Ramos (cell line): ENCODE measurements around the gene CCNY.

ENCODE experiments used
- in situ Hi-C: fragments of 300-500 bp; cut with MboI; formaldehyde crosslinking; loops from one replicate; pipeline ENCODE4 v1.14.3; 2022; ENCODE audit warnings: low sequenced_read_pairs; ENCODE audit not compliant: unreplicated experiment

Gene CCNY

DNA sequence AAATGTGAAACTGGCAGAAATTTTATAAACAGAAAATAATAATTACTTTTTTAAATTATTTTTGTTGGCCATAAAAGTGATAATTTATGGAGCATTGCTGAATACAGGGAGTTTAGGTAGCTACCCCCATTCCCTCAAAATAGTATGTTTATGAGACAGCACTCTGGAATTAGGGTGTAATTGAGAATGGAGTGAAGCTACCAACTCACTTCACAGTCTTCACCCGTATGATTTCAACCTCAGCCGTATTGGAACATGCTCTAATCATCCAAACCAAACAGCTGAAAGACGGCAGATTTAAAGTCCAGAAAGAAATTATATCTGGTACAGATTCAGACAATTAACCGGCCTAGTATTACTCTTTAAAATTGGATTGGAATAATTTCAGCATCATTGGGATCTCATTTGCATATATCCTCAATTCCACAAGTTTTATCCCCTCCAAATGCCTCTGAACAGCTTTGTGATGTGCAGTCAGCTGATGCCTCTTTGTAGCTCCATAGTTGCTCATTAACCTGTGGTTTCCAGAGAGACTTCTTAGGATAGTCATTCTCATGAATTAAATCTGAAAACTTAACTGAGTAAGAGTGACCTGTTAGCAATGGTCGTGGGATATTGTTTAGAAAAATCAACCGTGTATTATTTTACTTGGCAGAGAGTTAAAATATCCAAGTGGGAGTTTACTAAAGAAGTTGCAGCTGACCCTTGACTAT lies 209.7 kb downstream of the CCNY start:
- in situ Hi-C loops = no loop called here

DNA sequence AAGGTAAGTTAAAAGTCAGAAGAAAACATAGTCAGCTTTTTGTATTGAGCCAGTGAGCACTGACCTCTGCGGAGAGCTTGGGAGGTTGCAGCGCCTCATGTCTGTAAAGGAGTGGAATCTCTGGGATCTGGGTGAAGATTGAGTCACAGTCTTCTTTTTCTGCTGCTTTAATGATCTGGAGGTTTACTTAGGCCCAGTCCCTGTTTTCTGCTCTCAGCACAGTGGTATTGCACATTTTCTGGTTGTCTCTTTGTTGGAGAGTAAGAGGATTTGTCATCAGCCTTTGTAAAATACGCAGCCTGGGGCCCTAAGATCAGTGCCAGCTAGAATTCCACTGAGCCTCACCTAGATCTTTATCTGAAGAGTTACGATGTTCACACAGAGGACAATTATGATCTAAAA lies 210.5 kb downstream of the CCNY start:
- in situ Hi-C loops = no loop called here

DNA sequence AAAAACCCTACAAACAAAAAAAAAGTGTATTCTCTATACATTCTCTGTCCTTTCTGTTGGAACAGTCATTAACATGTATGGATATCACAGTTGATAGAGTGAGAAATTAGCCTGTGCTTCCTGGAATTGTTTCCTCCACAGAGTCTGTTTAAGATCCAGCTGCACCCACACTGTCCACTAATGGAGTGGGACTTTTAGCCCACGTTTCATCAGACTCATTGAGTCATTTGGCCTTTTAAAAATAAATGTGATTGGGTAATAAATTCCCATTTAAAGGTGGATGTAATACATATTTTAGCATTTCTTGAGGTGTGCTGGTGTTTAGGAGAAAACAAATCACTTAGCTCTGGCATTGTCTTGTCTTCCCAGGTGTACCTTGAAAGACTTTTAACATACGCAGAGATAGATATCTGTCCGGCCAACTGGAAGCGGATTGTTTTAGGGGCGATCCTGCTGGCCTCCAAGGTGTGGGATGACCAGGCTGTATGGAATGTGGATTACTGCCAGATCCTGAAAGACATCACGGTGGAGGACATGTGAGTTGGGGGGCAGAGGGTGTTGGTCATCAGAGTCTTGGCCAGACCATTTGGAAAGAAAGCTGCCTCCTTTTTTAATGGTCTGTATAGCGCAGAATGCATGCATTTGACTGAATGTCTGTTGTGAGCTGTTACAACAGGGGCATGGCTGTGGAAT lies 216.5 kb downstream of the CCNY start:
- in situ Hi-C loops = no loop called here

DNA sequence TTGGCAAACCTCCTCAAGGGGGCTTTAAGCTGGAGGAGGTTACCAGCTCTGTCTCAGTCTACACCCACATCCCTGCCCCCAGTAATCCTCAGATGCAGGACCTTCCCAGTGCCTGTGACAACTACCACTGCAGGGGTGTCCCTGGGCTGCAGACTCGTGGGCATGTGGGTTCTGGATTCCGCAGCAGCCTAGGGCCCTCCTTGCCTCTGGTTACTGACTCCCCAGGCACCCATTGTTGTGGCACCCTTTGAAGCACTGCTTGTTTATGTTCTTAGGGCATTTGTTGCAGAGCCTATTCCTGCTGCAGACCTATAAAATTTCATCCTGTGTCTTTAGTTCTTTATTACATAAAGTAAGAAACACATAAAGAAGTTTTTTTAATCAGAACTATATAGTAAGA lies 217.7 kb downstream of the CCNY start:
- in situ Hi-C loops = no loop called here

DNA sequence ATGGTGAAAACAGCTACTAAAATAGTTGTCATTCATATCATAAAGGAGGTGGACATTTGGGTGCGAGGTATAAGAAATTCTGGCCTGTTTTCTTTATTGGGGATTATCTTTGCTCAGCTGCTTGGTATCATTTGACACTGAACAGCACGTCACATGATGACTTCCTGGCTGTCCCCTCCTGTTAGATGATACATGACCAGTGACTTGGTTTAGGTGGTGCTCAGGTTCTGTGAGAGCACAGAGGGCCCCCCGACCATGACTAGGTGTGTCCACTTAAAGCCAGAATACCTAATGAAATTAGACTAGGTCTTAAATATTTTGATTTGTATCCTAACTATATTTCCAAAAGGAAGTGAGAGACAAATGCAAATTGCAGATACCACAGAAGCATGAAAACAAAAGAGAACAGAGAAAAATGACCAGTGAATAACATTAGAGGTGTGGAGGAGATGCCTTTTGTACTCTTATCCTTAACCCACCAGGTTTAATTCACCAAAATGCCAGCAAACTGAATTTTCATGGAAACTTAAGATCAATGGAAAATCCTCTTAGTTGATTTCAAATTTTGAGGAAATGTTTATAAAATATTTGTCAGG lies 218.2 kb downstream of the CCNY start:
- in situ Hi-C loops = no loop called here

DNA sequence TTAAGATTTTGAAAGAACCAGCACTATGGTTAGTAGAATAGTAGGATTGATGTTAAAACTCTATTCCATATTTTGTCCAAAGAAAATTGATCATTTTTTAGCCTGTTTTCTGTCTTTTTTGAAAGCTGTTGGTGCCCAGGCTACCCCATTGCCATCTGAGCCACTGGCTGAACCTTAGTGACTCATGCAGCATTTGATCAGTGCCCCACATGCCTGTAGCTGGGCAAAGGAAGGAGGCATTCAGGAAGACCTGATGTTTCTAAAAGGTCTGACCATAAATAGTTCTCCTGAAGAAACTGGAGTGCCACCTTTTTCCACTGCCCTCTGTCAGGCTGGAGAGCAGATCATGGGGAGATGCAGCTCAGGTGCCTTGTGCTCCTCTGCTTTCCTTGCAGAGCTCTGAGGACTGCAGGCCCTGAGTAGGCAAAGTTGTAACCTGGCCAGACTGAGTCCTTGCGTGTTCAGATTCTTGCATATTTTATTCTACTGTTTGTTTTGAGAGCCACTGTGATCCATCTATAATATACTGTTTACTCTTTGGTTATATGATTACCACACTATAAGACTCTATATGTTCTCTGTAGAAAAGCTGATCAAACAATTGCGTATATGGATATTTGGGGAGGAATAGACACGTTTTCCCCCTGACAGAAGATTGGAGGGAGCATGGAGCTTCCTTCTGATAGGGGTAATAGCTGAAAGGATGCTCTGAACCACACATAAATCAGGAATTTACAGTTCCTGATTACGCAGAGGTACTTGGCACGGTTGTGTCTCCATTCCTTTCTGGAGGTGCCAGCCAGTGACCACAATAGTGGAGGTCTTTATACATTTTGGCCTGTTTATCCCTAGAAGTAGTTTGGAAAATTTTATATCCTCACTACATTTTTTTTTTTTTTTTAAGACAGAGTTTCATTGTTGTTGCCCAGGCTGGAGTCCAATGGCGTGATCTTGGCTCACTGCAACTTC lies 219.9 kb downstream of the CCNY start:
- in situ Hi-C loops = no loop called here

DNA sequence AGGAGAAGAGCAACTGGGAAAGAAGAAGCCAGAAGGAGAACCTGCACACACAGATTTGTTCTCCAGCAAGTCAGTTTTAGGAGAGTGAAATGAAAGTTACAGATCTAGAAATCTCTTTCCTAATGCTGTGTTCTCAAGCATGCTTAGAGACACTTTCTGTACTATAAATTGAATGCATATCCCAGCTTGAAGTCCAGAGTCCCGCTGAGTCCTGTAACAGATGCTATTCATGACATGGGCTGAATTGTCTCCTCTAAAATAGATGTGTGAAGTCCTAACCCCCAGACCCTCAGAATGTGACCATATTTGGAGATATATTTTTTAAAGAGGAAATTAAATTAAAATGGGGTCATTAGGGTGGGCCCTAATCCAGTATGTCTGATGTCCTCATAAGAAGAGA lies 222.0 kb downstream of the CCNY start:
- in situ Hi-C loops = no loop called here

DNA sequence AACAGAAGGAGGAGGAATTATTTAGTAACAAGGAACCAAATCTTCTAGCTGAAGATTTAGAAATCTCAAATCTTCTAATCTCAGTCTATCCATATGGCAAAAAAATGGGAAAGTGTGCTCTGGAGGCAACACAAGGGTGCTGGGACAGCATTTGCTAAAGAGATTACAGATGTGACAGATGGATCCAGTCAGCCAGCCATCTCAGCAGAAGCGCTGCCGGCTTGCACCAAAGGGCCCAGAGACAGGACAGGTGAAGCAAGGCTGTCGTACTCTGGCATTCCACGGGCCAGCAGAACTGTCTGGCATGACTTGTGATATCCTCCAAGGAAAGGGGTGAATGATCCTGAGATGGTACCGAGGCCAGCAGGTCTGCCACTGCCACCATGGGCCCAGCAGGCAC lies 223.1 kb downstream of the CCNY start:
- in situ Hi-C loops = no loop called here

DNA sequence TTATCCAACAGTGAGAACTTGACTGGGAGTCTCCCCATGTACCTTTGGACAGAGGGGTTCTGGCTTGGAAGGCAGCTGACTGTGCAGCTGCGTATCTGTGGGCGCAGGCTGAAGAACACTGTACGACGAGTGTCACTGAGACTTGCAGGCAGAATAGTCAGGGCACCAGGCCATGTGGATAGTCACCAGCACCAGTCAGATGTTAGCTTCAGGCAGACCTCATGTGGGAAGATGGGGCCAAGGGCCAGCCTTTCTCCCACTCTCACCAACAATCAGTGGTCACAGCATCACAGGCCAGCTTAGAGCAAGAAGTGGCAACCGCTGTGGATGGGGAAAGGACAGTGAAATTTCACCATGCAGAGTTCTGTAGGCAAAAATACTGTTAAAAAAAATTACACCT lies 225.4 kb downstream of the CCNY start:
- in situ Hi-C loops = no loop called here

DNA sequence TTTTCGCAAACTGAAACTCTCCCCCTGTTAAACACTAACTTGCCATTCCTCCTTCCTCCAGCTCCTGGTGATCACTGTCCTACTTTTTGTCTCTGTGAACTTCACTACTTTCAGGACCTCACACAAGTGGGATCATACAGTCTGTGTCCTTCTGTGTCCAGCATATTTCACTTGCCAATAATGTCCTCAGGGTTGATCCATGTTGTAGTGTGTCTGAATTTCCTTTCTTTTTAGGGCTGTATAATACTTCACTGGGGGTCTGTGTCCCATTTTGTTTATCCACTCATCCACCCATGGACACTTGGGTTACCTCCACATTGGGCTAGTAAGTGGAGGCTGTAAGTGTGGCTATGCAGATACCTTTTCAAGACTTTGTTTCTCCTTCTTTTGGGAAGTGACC lies 226.1 kb downstream of the CCNY start:
- in situ Hi-C loops = no loop called here

DNA sequence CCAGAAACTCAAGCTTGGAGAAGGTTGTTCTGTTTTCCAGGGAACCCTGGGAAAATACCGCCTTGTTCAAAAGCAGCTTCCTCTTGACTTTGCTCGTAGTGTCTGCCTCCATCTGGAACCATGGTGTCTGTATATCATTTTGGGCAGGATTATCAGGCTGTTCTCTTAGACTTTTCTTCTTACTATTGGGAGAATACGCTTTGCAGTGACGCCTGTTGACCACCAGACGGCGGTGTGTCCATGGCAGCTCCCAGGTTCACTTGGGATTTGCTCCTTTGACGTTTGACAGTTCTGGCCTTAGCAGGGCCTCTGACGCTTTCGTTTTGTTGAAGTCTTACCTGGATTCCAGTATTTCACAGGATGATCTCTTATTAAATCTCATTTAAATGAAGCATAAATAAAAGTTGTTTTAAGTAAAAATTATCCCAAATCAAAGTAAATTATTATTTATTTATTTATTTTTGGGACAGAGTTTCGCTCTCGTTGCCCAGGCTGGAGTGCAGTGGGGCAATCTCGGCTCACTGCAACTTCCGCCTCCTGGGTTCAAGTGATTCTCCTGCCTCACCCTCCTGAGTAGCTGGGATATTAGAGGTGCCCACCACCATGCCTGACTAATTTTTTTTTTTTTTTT lies 227.1 kb downstream of the CCNY start:
- in situ Hi-C loops = no loop called here

DNA sequence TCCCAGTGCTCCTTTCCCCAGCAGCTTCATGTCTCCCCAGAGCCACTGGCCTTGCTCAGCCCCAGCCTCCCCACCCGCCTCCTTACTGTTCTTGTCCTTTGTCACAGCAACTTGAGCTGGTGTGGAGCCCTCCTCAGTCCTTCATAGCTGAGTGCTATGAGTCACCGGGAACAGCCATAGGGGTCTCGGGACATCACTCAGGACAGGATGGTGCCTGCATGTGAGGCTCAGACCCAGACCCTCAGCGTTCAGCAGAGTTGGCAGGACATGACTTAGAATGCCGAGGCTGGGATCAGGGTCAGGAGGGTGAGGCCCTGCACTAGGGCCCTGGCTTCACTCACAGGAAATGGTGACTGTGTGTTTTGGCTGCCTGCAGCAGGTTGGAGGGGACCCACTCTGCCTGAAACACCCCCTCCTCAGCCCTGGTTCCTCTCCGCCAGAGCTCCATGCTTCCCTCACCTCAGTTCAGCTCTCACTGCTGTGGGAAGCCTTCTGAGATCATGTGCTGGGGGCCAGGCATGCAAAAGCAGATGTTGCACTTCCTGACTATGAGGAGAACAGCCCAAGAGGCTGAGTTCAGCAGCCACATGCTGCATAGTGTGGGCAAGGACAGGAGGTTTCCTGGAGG lies 228.1 kb downstream of the CCNY start:
- in situ Hi-C loops = no loop called here

DNA sequence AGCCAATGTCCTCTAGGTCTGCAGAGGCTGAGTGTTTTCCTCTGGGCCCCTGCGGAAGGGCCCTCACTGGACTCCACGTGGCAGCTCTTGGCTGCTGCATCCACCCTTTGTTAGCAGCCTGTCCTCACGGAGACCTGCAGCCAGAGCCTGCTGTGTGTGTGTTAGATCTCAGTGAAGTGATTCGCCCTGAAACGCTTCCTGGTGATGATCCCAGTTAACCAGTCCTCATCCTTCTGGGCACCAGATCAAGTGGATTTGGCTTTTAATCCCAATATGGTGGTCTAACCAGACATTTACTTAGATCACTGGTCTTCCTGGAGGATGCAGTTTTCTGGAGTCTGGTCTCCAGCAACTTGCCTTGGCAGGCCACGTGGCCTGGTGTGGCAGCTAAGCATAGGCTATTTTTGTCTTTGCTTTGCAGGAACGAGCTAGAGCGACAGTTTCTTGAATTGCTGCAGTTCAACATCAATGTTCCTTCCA lies 229.3 kb downstream of the CCNY start:
- in situ Hi-C loops = no loop called here

DNA sequence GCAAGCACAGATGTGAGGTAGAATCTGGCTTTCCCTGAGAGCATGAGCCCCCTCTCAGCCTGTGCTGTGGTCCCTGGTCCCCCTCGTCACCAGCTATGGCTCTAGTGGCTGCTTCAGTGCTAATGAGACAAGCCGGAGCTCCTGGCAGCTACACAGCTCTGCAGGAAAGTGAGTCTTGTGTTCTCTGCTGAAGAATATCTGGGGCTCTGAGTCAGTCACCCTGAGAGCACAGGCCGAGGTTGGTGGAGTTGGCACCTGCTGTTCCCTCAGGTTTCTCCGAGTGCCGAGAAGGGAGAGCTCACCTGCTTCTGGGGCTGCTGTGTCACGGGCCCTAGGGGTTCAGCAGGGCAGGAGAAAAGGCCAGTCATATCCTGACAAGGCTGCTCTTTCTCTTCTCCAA lies 231.6 kb downstream of the CCNY start:
- in situ Hi-C loops = no loop called here

DNA sequence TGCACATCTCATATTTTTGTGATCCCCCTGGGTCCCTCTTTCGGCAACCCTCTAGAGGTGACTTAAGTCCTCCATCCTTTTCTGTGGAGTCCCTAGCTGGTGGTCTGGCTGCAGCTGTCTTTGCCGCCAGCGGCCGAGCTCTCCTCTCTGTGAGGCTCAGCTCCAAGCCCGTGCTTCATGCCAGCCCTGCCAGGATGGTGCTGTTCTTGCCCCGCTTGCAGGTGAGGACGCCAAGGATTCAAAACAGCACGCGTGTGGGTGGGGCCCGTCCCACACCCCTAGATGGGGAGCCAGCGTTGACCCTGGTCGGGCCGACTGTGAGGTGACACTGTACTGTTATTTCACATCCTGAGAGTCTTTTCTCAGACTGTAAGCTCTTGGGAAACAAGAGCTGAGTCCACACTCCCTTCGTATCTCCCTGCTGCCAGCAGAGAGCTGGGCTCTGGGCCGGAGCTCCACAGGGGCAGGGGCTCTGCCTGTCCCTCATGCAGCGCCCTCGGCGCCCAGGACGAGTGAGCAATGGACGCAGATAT lies 232.2 kb downstream of the CCNY start:
- in situ Hi-C loops = no loop called here

DNA sequence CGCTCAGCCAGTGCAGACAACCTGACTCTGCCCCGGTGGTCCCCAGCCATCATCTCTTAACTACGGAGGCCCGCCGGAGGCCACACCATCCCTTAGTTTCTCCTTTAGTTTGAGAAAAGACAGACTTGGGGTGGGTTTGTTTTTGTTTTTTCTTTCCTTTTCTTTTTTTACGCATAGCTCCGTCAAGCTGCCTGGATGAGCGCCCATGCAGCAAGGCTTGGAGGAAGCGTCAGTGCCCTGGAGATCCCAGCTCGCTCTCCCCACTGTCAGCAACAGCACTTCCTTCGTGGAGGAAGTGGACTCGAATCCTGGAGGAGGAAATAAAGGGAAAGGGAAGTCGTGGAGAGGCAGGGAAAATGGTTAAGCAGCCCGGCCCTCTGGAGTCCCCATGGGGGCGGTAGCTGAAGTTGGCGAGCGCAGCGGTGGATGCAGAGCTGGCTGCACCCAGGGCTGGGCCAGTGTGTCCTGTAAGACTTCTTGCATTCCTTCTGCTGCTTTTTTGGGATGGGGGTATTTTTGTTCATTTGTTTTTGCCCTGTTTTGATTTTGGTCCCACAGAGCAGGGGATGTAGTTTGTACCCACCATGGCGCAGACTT lies 232.9 kb downstream of the CCNY start:
- in situ Hi-C loops = no loop called here

DNA sequence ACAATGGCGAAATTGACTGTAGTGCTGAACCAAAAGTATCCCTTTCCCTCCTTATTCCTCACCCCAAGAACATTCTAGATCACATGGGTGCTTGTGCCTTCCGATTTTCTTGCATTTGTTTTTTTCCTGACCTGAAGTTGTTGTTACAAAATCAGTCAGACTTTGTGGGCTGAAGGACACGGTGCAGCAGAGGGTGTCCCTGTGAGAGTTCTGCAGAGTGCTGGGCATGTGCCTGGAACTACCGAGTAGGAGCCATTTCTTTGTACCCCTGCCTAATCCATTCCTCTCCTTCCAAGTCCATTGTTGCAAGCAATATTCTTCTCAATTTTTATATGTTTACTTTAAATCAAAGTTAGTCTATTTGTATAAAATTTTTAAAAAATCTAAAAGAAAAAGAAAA lies 233.5 kb downstream of the CCNY start:
- in situ Hi-C loops = no loop called here

DNA sequence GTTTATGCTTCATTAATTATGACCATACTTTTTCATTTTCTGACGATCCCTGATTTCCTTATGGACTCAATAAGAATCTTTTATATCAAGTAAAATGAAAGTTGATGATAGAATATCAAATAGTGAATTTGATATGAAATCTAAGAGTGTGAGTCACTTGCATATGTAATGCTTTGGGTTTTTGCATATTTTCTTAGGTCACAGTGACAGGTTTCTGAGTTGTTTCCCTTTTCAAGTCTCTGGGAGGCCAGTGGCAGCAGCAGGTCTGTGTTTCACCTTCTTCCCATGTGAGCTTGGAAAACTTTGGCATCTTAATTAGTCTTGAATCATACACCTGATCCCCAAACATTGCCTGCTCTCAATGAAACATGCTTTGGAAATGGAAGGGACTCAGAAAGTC lies 234.1 kb downstream of the CCNY start:
- in situ Hi-C loops = no loop called here

DNA sequence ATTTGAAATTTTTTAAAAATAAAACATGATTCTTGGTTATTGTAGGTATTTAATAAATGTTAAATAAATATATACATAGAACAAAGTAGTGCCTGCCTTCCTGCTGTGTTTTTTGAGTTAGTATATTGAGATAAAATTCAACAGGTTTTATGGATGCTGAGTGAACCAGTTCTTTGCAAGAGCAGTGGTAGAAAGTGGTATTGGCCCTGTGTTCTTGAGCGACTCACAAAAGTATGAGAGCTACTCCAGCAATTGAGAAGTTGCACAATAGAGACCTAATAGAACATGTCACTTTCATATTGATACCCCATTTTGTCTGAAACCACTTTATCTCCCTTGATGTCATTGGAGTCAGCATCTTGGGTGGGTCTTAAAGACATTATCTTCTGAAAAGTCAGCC lies 236.3 kb downstream of the CCNY start:
- in situ Hi-C loops = no loop called here
